Left ventricle myocardium superior (tissue), 1 donor: Measurements from ENCODE around the gene PLCG2. TPM values are rescaled to one million over a fixed set of nuclear protein-coding genes. Genes with fewer than 3 reads are reported as not detected.
"Not testable (repeated sequence)": the region's sequence is repeated elsewhere in the genome, so short reads cannot be mapped to it uniquely, and the experiment has no call there.

Source experiments
- ATAC-seq: fragments of 200-7000 bp; cut with Tn5 transposase; one replicate; pipeline ENCODE4 v1.9.1; 2020; ENCODE audit warnings: mild to moderate bottlenecking, moderate library complexity
- DNase-seq: peaks from one replicate; pipeline ENCODE4 v3.0.0-alpha.2; 2020
- intact Hi-C: fragments of 100-400 bp; cut with micrococcal nuclease; formaldehyde crosslinking; loops from one replicate; pipeline ENCODE4 v1.11.0; 2022
- total RNA-seq: library from RNA; stranded (reverse); fragmentation: NEBNext Ultra II Directional; extraction: Animal tissue kit (Norgen Biotek cat#: 25700); gene quantifications from one replicate; pipeline ENCODE4 v1.2.1, GENCODE V29; 2021
- donor health status: DM: no; HTN: yes; CAD: no; lungs with severe emphysema.

Gene PLCG2
- total RNA-seq, 1 donor from 2014 or later, result 5.2 TPM

- ATAC-seq, result no peak
- intact Hi-C loops, result loop anchor here (5.0 kb wide), 1 partner anchor 287 kb away; no protein-coding TSS in a partner anchor
- DNase-seq, result no peak
Measured at GRCh38 chr16:81945665-81946064, 166.6 kb downstream of the PLCG2 start.

DNA sequence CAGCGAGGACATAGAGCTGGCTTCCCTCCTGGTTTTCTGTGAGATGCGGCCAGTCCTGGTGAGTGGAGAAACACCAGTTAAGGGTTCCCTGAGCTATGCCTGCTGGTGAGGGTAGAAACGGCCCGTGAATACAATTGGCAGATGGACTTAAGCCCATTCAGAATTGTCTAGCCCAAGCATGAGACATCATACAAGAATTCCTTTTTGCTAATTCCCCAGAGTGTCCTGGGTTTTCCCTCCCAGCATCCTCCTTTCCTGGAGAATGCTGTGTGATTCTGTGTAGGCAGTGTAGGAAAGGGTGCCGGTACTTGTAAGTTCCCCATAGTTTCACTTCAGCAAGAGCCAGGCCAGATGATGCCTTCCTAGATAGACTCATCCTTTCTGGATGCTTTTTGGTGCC, 167.1 kb downstream of the PLCG2 start:
- intact Hi-C loops, result loop anchor here (5.0 kb wide), 1 partner anchor 286 kb away; no protein-coding TSS in a partner anchor
- ATAC-seq, result no peak
- no peak for DNase-seq

GRCh38 chr16:81951564-81951963, 172.5 kb downstream of the PLCG2 start:
- no peak for ATAC-seq
- intact Hi-C loops, result no loop called here
- DNase-seq, result no peak

DNA sequence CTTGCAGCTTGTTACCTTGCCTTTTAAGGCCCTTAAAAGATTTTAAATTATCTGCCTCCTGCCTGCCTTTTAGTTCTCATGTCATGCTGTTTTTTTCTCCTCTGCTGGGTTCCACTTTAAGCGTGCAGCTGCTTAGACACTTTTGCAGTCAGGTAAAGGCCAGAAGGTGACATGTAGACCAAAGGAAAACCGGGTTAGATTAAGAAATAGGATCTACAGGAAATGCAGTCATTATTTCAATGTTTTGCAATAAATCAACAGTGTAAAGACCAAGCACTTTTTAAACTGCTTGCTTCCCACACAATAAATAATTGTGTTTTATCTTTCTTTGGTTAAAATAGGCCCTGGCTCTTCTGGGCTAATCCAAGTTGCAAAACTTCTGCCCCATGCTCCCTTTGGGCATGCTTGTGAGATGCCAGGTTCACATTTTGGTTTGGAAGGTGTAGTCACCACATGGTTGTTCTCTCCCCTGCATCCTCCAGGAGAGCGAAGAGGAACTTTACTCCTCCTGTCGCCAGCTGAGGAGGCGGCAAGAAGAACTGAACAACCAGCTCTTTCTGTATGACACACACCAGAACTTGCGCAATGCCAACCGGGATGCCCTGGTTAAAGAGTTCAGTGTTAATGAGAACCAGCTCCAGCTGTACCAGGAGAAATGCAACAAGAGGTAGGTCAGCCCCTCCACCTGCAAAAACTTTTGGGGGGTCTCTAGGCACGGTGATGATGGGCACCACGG, 177.3 kb downstream of the PLCG2 start:
- intact Hi-C loops, result no loop called here
- DNase-seq, result no peak
- ATAC-seq, result no peak

DNA sequence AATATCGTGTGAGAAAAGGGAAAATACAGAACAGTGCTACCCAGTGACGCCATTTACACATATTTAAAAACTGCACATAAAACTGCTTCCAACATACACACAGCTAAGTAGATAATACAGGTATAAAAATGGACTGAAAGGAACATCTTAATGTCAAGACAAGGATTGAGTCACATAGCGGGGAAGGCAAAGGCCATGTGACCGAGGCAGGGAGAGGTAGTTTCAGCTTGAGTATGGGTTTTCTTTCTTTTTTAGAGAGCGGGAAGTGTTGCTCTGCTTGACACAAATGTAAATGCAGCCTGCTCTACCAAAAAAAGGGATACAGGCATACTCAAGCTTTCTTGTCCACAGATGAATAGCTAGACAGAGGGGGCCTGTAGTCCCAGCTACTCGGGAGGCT, 185.7 kb downstream of the PLCG2 start:
- ATAC-seq (no peak), DNase-seq (no peak)
- intact Hi-C loops, result no loop called here

DNA sequence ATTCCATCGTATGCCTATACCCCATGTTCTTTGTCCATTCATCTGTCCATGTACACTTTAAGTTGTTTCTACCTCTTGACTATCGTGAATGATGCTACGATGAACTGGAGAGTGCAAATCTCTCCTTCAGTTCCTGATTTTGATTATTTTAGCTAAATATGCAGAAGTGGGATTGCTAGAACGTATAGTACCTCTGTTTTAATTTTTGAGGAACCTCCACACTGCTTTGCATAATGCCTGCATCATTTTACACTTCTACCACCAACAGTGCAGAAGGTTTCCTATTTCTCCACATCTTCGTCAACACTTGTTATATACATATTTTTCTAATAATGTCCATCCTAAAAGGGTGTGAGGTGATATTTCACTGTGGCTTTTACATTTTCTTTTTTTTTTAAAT, 188.3 kb downstream of the PLCG2 start:
- DNase-seq (no peak), ATAC-seq (no peak)
- intact Hi-C loops, result no loop called here

GRCh38 chr16:81971853-81972252, 192.8 kb downstream of the PLCG2 start:
- intact Hi-C loops, result no loop called here
- ATAC-seq (no peak), DNase-seq (no peak)

DNA sequence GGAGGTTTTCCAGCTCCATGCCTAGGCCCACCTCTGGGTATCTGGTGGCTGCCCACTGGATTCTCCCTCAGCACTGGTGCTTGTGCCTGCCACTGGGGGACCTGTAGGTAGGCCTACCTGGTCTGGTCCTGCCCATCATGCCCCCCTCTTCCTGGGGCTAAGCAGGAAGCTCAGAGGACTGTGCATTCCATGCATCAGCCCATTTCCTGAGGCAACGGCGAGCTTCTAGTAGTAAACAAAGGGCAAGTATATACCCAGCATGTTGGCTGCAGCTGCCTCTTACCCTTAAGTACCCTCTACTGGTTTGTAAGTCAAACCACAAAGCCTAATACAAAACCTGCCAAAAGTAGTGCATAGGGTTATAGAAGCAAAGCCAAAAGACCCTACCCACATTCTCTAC, 194.6 kb downstream of the PLCG2 start:
- ATAC-seq, result no peak
- intact Hi-C loops, result no loop called here

GRCh38 chr16:81975637-81976036, 196.5 kb downstream of the PLCG2 start:
- DNase-seq (no peak), ATAC-seq (no peak)
- intact Hi-C loops, result no loop called here

More for the DNA sequence above, 194.6 kb downstream of the PLCG2 start:
- DNase-seq, result no peak

- intact Hi-C loops, ATAC-seq, DNase-seq: not testable (repeated sequence)
Measured at GRCh38 chr16:81977335-81977942, 198.3 kb downstream of the PLCG2 start.

DNA sequence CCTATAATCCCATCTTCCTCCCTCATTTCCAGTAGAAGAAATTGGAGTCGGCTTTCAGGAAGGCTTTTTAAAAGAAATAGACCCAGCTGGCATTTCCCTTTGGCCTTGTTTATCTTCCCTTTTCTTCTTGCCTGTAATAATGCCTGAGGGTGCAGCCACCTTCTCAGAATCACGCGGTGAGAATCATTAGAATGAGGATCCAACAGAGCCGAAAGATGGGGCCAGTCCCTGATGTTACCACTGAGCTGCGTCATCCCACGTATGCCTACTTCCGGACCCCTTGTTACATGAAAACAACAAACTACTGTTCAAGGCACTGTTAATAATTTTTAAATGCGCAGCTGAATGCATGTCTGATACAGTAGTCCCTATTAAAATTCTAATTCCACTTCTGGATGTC, 208.0 kb downstream of the PLCG2 start:
- ATAC-seq, result no peak
- intact Hi-C loops, result no loop called here
- DNase-seq, result no peak

DNA sequence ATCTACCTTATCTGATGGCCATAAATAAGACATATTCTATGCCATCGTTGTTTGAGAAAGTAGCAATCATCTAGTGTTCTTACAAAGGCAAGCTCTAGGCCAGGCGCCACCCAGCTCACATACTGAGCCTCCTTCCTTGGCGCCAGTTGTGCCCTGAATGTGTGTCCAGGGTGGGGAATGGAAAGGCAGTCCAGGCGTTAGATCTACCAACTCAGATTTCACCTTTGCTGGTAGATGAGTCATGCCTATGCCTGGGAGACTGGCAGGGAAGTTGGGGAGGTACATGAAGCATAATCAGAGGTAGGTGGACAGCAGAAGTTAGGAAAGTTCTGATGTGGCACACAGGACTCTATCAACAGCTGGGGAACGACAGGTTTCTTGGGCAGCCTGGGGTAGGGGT, 208.6 kb downstream of the PLCG2 start:
- intact Hi-C loops, result no loop called here

GRCh38 chr16:81992859-81993258, 213.8 kb downstream of the PLCG2 start:
- no peak for ATAC-seq
- intact Hi-C loops, result no loop called here
- no peak for DNase-seq

More for the DNA sequence above, 208.6 kb downstream of the PLCG2 start:
- no peak for DNase-seq
- ATAC-seq, result no peak

DNA sequence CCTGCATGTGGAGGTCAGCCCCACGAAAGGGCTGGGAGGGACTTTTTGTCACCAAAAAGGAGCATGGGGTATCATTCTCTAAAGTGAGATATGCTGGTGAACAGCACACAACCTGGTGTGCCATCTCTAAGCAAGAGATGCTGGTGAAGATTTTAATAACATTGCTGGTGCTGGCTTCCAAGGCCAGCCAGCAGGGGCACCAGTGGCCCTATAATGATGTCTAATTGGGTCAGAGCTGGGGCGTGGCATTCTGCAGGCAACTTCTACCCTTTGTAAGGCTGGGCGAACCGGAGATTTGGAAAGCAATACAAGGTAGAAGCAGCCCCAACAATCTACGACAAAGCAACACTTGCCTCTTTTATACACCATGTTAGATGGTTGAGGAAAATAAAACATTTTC, 215.4 kb downstream of the PLCG2 start:
- DNase-seq (no peak), ATAC-seq (no peak)
- intact Hi-C loops, result no loop called here

- intact Hi-C loops, result no loop called here
- no peak for DNase-seq
- ATAC-seq, result no peak
Measured at GRCh38 chr16:81995651-81996050, 216.6 kb downstream of the PLCG2 start.

DNA sequence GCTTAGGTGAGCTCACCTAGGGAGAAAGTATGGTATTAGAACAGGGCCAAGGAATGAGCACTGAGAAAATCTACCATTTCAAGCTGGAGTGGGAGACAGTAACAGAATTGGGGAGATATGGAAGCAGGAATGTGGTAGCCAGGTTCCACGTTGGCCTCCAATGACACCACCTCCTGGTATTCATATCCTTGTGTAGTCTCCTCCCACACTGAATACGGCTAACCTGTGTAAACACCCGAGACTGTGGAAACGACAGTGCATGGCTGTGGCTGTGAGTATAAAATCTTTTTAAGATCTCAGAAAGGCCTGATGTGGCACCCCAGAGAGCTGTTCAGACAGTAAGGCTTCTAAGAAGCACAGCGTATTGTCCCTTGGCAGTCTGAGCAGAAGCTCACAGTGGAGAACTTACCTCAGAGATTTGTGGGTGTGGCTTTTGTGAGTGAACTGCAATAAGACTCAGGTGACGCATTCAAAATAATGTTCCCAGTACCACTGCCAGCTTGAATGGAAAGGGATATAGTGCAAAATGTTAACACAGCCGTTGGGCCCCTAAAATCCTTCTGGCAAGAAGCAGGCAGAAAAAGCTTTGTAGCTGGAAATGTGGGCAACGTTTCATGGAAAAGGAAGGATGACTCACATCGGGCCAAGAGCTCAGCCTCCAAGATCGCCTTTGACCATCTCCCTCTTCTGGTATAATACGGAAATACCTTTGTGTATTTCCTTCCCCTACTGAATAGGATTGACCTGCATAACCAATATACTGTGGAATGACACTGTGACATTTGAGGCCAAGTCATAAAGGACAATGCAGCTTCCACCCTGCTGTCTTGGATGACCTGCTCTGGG, 217.8 kb downstream of the PLCG2 start:
- ATAC-seq, result no peak
- intact Hi-C loops, result no loop called here
- DNase-seq, result no peak

- ATAC-seq, result no peak
- intact Hi-C loops, result no loop called here
Measured at GRCh38 chr16:81997738-81998137, 218.6 kb downstream of the PLCG2 start.

DNA sequence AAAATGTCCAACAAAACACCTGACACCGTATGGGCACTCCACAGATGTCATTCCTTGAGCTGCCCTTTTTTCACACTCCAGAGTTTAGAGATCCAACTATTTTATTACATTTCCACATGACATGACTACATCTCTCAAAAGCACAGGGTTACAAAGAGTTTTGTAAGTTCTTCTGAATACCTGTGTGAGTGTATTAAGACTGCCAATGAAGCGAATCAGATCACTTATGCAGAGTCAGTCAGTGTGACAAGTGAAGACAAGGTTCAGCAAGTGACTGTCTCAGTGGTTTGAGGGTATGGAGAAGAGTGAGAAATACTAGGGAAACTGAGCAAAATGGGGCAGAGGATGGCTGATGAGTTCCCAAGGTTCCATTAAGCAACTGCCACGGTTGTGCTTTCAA, 223.7 kb downstream of the PLCG2 start:
- intact Hi-C loops, result no loop called here

More at GRCh38 chr16:81997738-81998137, 218.6 kb downstream of the PLCG2 start:
- no peak for DNase-seq

DNA sequence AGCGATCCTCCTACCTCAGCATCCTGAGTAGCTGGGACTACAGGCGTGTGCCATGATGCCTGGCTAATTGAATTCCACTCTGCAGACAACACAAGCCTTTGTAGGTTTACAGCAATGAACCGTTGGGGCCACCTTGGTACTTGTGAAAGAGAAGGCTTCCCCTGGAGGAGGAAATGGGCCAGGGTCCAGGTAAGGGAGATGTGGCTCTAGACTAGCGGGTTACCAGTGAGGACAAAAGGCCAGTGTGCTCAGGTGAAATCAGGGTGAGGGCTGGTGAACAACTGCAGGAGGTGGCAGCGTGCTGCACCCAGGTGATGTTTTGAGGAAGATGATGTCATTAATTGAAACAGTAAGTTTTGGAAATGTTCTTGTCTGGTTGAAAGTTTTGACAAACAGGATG, 225.5 kb downstream of the PLCG2 start:
- DNase-seq (no peak), ATAC-seq (no peak)
- intact Hi-C loops, result no loop called here

More for the DNA sequence above, 223.7 kb downstream of the PLCG2 start:
- DNase-seq (no peak), ATAC-seq (no peak)
